Thyroid gland (tissue), 4 donors: ENCODE measurements around the gene DPP4. TPM values are rescaled to one million over a fixed set of nuclear protein-coding genes. Genes with fewer than 3 reads are reported as not detected.

Experiments
- DNase-seq, 2 donors: peaks; one replicate each; pipeline ENCODE4 v3.0.0-alpha.2; 2019
- H3K27ac ChIP-seq, 3 donors: fragments of 200-600 bp; sonication (generic); 1 replicate in 2 of 3; 2 replicates in 1 of 3; pipeline ENCODE4 v1.5.1; 2016 to 2019; ENCODE audit warnings: mild to moderate bottlenecking in 1 of 3, moderate library complexity in 1 of 3
- H3K27me3 ChIP-seq: fragments of 200-600 bp; sonication (generic); one replicate; pipeline ENCODE4 v1.5.1; 2019
- H3K36me3 ChIP-seq, 2 donors: fragments of 200-600 bp; sonication (generic); one replicate each; pipeline ENCODE4 v1.5.1; 2016 to 2019
- H3K4me1 ChIP-seq, 2 donors: fragments of 200-600 bp; sonication (generic); one replicate each; pipeline ENCODE4 v1.5.1; 2017 to 2019
- H3K4me3 ChIP-seq, 3 donors: fragments of 200-600 bp; sonication (generic); replicated peaks in 1 of 3; 1 replicate in 2 of 3; 2 replicates in 1 of 3; pipeline ENCODE4 v1.5.1; 2016; ENCODE audit warnings: mild to moderate bottlenecking in 1 of 3
- H3K9me3 ChIP-seq: fragments of 200-600 bp; sonication (generic); one replicate; pipeline ENCODE4 v1.5.1; 2017
- CTCF ChIP-seq, 6 experiments: fragments of 200-600 bp in 3 of 6; fragments of 450-650 bp in 3 of 6; sonication (generic) in 3 of 6; IDR thresholded peaks; one replicate each; pipeline ENCODE4 v1.5.1; 2016 to 2019; ENCODE audit warnings: antibody characterized with exemption in 6 of 6, mild to moderate bottlenecking in 2 of 6, inconsistent platforms in 1 of 6, moderate library complexity in 1 of 6
- POLR2A ChIP-seq, 2 donors: fragments of 450-650 bp; IDR thresholded peaks; one replicate each; pipeline ENCODE4 v1.6.1; 2017; ENCODE audit warnings: antibody characterized with exemption in 2 of 2, mild to moderate bottlenecking in 2 of 2, moderate library complexity in 1 of 2
- WGBS, 2 donors: methylation state at CpG; one replicate each; pipeline ENCODE4 v1.1.5; 2017; 5-methylcytosine and 5-hydroxymethylcytosine counted together
- intact Hi-C: fragments of 100-400 bp; cut with DNase I; formaldehyde crosslinking; loops from one replicate; pipeline ENCODE4 v1.15.1; 2023
- total RNA-seq, 4 donors: library from RNA; depleted of rRNA; stranded (reverse); fragments of >200 nt; gene quantifications; one replicate each; pipeline ENCODE4 v1.2.3, GENCODE V29; 2016

The DPP4 gene
- total RNA-seq, 4 donors from 2014 or later, result 3.0 to 12.7 (median 4.4) TPM

DNA sequence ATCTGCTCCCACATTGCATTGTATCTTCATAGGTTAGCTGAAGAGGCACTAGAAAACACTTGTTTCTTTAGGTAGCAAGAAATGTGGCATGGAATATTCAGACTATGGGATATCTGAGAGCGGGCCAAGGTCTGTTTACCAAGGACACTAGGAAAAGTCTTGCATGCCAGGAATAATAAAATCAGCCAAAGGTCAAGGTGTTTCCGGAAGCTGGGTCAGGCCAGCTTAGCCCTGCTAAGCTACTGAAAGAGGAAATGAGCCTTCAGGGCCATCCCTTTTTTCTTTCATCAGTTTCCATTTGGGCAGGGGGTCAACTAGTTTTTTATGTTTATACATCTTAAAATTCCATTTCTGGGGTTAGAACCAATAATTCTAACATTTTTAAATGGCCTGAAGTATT is 101.1 kb downstream of the DPP4 start:
- DNase-seq, result no peak
- H3K4me3 ChIP-seq, result no peak overlapping the region

GRCh38 chr2:161972232-161972631 is 101.8 kb downstream of the DPP4 start:
- no peaks in the 10 kb centered on the region for H3K9me3 ChIP-seq
- no peak for TF ChIP-seq CTCF (IDR thresholded peaks at IDR 0.05)
- no peak for TF ChIP-seq POLR2A (IDR thresholded peaks at IDR 0.05)
- no peaks in the 10 kb centered on the region for H3K4me1 ChIP-seq
- intact Hi-C loops, result no loop called here
- H3K4me3 ChIP-seq, result no peak overlapping the region
- 88 to 91% methylated on average over 1 of the region's 1 CpG for WGBS, 2 donors
- no peak for DNase-seq
- no peak overlapping the region for H3K27ac ChIP-seq
- no peaks in the 10 kb centered on the region for H3K27me3 ChIP-seq
- no peaks in the 10 kb centered on the region for H3K36me3 ChIP-seq

More for the DNA sequence above, 101.1 kb downstream of the DPP4 start:
- TF ChIP-seq CTCF (IDR thresholded peaks at IDR 0.05) (no peak), POLR2A (IDR thresholded peaks at IDR 0.05) (no peak)
- no peaks in the 10 kb centered on the region for H3K9me3 ChIP-seq
- no peaks in the 10 kb centered on the region for H3K27me3 ChIP-seq
- intact Hi-C loops, result no loop called here
- 61 to 63% methylated on average over 2 of the region's 2 CpGs for WGBS, 2 donors
- no peaks in the 10 kb centered on the region for H3K36me3 ChIP-seq
- no peak overlapping the region for H3K27ac ChIP-seq
- H3K4me1 ChIP-seq, result no peaks in the 10 kb centered on the region

DNA sequence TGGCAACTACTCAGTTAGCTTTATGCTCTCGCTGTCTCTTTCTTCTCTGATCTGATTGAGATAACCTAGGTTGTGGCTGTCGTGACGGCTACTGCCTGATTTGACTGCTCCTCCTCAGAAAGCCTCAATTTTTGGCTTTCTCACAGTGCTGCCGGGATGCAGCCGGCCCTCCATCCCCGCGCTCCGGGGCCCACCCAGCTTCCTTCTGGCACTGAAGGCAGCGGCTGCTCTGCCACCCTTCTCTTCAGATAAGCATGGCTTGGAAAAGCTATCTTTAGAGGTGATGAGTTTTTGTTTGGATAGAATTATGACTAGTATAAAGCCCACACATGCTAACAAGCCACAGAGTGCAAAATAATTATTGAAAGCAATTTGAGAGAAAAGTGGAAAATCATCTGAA is 102.5 kb downstream of the DPP4 start:
- intact Hi-C loops, result no loop called here
- H3K27ac ChIP-seq, result no peak overlapping the region
- H3K4me3 ChIP-seq, result no peak overlapping the region
- TF ChIP-seq CTCF (IDR thresholded peaks at IDR 0.05), result no peak
- no peak for TF ChIP-seq POLR2A (IDR thresholded peaks at IDR 0.05)
- H3K4me1 ChIP-seq, result no peaks in the 10 kb centered on the region
- H3K36me3 ChIP-seq, result no peaks in the 10 kb centered on the region
- 85 to 88% methylated on average over 9 of the region's 9 CpGs for WGBS, 2 donors
- no peak for DNase-seq
- H3K9me3 ChIP-seq, result no peaks in the 10 kb centered on the region
- no peaks in the 10 kb centered on the region for H3K27me3 ChIP-seq

- Histone ChIP-seq H3K4me1 (no peaks in the 10 kb centered on the region), H3K4me3 (no peak overlapping the region), H3K9me3 (no peaks in the 10 kb centered on the region), H3K27me3 (no peaks in the 10 kb centered on the region), H3K36me3 (no peaks in the 10 kb centered on the region), H3K27ac (no peak overlapping the region)
- WGBS, 2 donors, result 83 to 88% methylated on average over 1 of the region's 1 CpG
- no peak for TF ChIP-seq CTCF (IDR thresholded peaks at IDR 0.05)
- TF ChIP-seq POLR2A (IDR thresholded peaks at IDR 0.05), result no peak
- no peak for DNase-seq
- intact Hi-C loops, result no loop called here
Observed at GRCh38 chr2:161969159-161969558, 104.9 kb downstream of the DPP4 start.

- Histone ChIP-seq H3K27ac (no peak overlapping the region), H3K4me3 (no peak overlapping the region), H3K4me1 (no peaks in the 10 kb centered on the region), H3K9me3 (no peaks in the 10 kb centered on the region), H3K27me3 (no peaks in the 10 kb centered on the region), H3K36me3 (no peaks in the 10 kb centered on the region)
- no peak for TF ChIP-seq POLR2A (IDR thresholded peaks at IDR 0.05)
- TF ChIP-seq CTCF (IDR thresholded peaks at IDR 0.05), result no peak
- 0 to 92% methylated on average over 1 of the region's 1 CpG for WGBS, 2 donors
- DNase-seq, result no peak
- intact Hi-C loops, result no loop called here
Observed at GRCh38 chr2:161965994-161966393, 108.0 kb downstream of the DPP4 start.
